Peyer's patch (tissue), 4 donors: Measurements from ENCODE around the gene SNRPF.

Source experiments
- POLR2A ChIP-seq, 2 donors: fragments of 450-650 bp; IDR thresholded peaks; one replicate each; pipeline ENCODE4 v1.5.1; 2017; ENCODE audit warnings: antibody characterized with exemption in 2 of 2, mild to moderate bottlenecking in 2 of 2, moderate library complexity in 2 of 2
- TF ChIP-seq, protein P1 (sequence below), 6 experiments: fragments of 450-650 bp in 4 of 6; fragments of 200-600 bp in 2 of 6; sonication (generic) in 1 of 6; IDR thresholded peaks; one replicate each; pipeline ENCODE4 v1.5.1; 2017 to 2019; ENCODE audit warnings: antibody characterized with exemption in 6 of 6, mild to moderate bottlenecking in 3 of 6, moderate library complexity in 1 of 6

DNA sequence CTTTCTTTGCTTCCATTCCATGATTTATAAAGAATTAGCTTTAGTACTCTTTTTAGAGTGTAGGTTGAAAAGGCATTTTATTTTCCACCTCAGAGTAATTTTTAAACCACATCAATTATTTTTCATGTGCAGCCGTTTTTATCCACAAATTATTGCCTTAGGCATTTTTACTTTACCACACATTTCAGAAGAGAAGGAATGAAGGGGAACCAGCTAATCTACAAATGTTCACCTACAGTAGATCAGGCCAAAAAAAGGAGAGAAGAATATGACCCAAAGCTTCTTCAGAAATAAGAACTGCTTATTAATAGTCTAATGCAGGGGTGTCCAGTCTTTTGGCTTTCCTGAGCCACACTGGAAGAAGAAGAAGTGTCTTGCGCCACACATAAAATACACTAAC is 48.3 kb upstream of the SNRPF start:
- no peak for TF ChIP-seq POLR2A (IDR thresholded peaks at IDR 0.05)
- TF ChIP-seq, protein P1, sequence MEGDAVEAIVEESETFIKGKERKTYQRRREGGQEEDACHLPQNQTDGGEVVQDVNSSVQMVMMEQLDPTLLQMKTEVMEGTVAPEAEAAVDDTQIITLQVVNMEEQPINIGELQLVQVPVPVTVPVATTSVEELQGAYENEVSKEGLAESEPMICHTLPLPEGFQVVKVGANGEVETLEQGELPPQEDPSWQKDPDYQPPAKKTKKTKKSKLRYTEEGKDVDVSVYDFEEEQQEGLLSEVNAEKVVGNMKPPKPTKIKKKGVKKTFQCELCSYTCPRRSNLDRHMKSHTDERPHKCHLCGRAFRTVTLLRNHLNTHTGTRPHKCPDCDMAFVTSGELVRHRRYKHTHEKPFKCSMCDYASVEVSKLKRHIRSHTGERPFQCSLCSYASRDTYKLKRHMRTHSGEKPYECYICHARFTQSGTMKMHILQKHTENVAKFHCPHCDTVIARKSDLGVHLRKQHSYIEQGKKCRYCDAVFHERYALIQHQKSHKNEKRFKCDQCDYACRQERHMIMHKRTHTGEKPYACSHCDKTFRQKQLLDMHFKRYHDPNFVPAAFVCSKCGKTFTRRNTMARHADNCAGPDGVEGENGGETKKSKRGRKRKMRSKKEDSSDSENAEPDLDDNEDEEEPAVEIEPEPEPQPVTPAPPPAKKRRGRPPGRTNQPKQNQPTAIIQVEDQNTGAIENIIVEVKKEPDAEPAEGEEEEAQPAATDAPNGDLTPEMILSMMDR (IDR thresholded peaks at IDR 0.05): no peak
